ENCODE measurements around the gene VPS50.
A peak's percentile ranks its signal among the peaks of the same experiment; 100 is the strongest.
"Not testable (repeated sequence)": the region's sequence is repeated elsewhere in the genome, so short reads cannot be mapped to it uniquely, and the experiment has no call there.

VPS50 gene

DNA sequence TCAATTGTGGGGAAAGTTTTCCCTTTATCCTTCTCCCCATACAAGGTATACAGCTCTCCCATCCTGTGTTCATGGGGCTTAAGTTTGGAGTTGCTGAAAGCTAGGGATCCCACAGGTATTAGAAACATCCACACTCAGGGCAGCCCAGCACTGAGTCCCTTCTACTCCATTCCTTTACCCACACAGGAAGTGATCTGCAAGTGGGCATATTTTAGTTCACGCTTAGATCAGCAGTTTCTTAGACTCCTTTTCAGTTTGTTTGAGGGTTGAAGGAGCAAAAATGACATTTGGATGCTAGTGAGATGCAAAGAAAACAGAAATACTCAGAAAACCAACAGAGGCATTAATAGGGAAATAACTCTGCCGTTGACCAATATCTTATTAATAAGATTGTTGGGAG lies 134.7 kb downstream of the VPS50 start:
- H3K4me3 ChIP-seq, result no peak overlapping the region
- no peaks in the 10 kb centered on the region for H3K27me3 ChIP-seq (ENCODE audit: low read depth)
- in situ Hi-C loops (cut with MboI; ENCODE audit: low sequenced_read_pairs), result no loop called here

DNA sequence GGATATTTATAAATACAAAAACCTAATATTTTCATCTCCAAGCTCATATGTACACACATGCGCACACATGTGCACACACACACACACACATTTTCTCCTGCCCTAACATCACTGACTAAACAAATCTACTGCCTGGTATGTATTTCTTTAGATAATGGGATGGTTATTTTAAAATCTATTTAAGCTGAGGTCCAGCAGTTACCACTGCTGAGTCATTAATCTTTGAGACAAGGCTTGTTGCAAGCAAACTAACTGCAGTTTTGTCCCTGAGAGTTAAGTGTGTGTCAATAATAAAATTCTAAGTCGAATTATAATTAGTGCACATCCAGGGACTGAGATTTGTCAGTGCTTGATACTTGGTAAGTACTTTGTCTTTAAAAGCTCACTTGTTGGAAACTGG lies 135.1 kb downstream of the VPS50 start:
- Histone ChIP-seq H3K4me3 (no peak overlapping the region), H3K36me3 (replicated peaks) (no peaks in the 10 kb centered on the region), H3K27me3 (ENCODE audit: low read depth) (no peaks in the 10 kb centered on the region), H3K4me1 (no peaks in the 10 kb centered on the region), H3K9me3 (peaks cover 2% of the 10 kb centered on the region; the same call in 1 of the 2 replicates)
- DNase-seq (ENCODE audit: low spot score in 2 of 2), result no peak
- in situ Hi-C loops (cut with MboI; ENCODE audit: low sequenced_read_pairs), result no loop called here

More for the DNA sequence above, 134.7 kb downstream of the VPS50 start:
- DNase-seq (ENCODE audit: low spot score in 2 of 2), result no peak
- H3K4me1 ChIP-seq, result no peaks in the 10 kb centered on the region
- H3K9me3 ChIP-seq, result peaks cover under 1% of the 10 kb centered on the region; the same call in 1 of the 2 replicates
- H3K36me3 ChIP-seq (replicated peaks), result no peaks in the 10 kb centered on the region

GRCh38 chr7:93370937-93371336 lies 138.8 kb downstream of the VPS50 start:
- H3K4me1 ChIP-seq; in situ Hi-C loops (cut with MboI; ENCODE audit: low sequenced_read_pairs); DNase-seq (ENCODE audit: low spot score in 2 of 2); H3K4me3 ChIP-seq; H3K27me3 ChIP-seq (ENCODE audit: low read depth); H3K36me3 ChIP-seq (replicated peaks); H3K9me3 ChIP-seq: not testable (repeated sequence)

DNA sequence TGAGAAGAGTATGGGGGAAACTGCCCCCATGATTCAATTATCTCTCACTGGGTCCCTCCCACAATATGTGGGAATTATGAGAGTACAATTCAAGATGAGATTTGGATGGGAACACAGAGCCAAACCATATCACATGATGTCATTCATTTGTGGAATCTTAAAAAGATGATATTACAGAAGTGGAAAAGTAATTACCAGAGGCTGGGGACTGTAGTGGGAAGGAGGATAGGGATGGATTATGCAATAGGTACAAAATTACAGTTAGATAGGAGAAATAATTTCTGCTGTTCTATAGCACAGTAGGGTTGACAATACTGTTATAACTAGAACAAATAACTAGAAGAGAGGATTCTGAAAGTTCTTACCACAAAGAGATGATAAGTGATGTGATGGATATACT lies 141.4 kb downstream of the VPS50 start:
- Histone ChIP-seq H3K4me1 (peaks cover 8% of the 10 kb centered on the region; the same call in 1 of the 2 replicates), H3K9me3 (peaks cover 2% of the 10 kb centered on the region; the same call in 1 of the 2 replicates), H3K27me3 (ENCODE audit: low read depth) (no peaks in the 10 kb centered on the region), H3K4me3 (no peak overlapping the region), H3K36me3 (replicated peaks) (no peaks in the 10 kb centered on the region)
- in situ Hi-C loops (cut with MboI; ENCODE audit: low sequenced_read_pairs), result no loop called here
- no peak for DNase-seq (ENCODE audit: low spot score in 2 of 2)

DNA sequence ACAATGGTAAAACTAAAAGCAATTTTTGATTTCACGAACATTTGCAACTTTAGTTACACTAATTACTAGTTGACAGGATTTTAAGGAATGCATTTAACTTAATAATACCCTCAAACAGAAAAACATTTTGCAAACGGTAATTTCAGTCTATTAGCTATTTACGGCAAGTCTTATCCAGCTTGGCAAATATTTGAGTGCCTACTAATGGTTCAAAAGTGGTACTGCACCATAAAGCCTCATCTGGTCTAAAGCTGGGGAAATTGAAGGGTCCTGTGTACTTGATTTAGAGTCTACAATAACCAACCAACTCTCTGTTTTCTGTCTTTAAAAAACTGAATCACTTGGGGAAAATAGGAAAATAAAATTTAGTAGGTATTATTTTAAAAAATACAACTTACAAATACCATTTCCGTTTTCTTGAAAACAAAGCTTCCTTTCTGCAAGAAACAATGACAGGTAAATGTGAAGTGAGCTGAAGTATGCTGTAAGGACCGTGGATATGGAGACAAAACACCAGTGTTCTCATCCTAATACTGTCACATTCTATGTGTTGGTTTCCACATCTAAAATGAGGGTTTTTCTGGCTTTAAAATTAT lies 142.3 kb downstream of the VPS50 start:
- peaks cover 8% of the 10 kb centered on the region; the same call in 1 of the 2 replicates for H3K4me1 ChIP-seq
- H3K36me3 ChIP-seq (replicated peaks), result no peaks in the 10 kb centered on the region
- in situ Hi-C loops (cut with MboI; ENCODE audit: low sequenced_read_pairs), result no loop called here
- H3K27me3 ChIP-seq (ENCODE audit: low read depth), result no peaks in the 10 kb centered on the region
- H3K4me3 ChIP-seq, result no peak overlapping the region
- peak in 1 of 2 experiments; percentile 59 for DNase-seq (ENCODE audit: low spot score in 2 of 2)
- peaks cover 2% of the 10 kb centered on the region; the same call in 1 of the 2 replicates for H3K9me3 ChIP-seq

DNA sequence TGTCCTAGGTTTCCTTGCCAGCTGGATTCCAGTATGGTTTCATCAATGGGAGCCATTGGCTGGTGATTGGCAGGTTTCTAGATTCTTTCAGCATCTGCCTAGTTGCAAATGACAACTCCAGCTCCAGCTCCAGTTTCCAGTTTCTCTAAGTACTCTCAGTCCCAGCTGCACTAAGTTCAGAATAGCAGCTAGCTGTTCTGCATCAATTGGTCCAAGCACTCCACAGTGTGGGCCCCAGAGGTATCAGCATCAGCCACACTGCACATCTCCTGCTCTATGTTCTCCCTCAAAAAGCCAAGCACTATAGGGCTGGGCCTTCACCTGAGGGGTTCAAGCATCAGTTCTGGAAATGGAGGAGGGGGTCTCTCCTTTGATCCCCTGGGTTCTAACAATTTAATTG lies 143.4 kb downstream of the VPS50 start:
- DNase-seq (ENCODE audit: low spot score in 2 of 2), result no peak
- H3K4me3 ChIP-seq, result no peak overlapping the region
- peaks cover 2% of the 10 kb centered on the region; the same call in 1 of the 2 replicates for H3K9me3 ChIP-seq
- peaks cover 8% of the 10 kb centered on the region; the same call in 1 of the 2 replicates for H3K4me1 ChIP-seq
- in situ Hi-C loops (cut with MboI; ENCODE audit: low sequenced_read_pairs), result no loop called here
- no peaks in the 10 kb centered on the region for H3K36me3 ChIP-seq (replicated peaks)
- no peaks in the 10 kb centered on the region for H3K27me3 ChIP-seq (ENCODE audit: low read depth)

GRCh38 chr7:93378131-93378760 lies 146.1 kb downstream of the VPS50 start:
- peaks cover 2% of the 10 kb centered on the region; the same call in 1 of the 2 replicates for H3K4me1 ChIP-seq
- in situ Hi-C loops (cut with MboI; ENCODE audit: low sequenced_read_pairs), result no loop called here
- DNase-seq (ENCODE audit: low spot score in 2 of 2), result no peak
- H3K36me3 ChIP-seq (replicated peaks), result no peaks in the 10 kb centered on the region
- no peaks in the 10 kb centered on the region for H3K9me3 ChIP-seq
- no peaks in the 10 kb centered on the region for H3K27me3 ChIP-seq (ENCODE audit: low read depth)
- no peak overlapping the region for H3K4me3 ChIP-seq

- Histone ChIP-seq H3K27me3 (ENCODE audit: low read depth) (no peaks in the 10 kb centered on the region), H3K9me3 (no peaks in the 10 kb centered on the region), H3K4me1 (no peaks in the 10 kb centered on the region), H3K36me3 (replicated peaks) (no peaks in the 10 kb centered on the region), H3K4me3 (no peak overlapping the region)
- in situ Hi-C loops (cut with MboI; ENCODE audit: low sequenced_read_pairs), result no loop called here
- DNase-seq (ENCODE audit: low spot score in 2 of 2), result no peak
Observed at GRCh38 chr7:93382362-93382761, 150.2 kb downstream of the VPS50 start.

DNA sequence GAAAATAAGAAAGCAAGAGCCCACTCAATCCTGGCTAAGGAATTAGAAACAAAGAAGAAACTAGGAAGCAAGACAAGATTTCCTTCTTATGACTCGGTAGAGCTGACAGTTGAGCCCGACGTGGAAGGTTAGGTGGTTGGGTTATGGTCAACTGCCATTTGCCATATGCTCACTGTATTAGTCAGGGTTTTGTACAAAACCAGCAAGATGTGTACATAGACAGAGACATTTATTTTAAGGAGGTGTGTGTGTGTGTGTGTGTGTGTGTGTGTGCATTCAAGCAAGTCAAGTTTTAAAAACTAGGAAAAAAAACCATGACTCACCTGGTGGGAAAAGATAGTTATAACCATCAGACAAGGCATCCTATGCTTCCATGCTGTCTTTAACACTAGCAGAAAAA lies 158.5 kb downstream of the VPS50 start:
- no peak for DNase-seq (ENCODE audit: low spot score in 2 of 2)
- no peak overlapping the region for H3K4me3 ChIP-seq
- in situ Hi-C loops (cut with MboI; ENCODE audit: low sequenced_read_pairs), result no loop called here
- no peaks in the 10 kb centered on the region for H3K9me3 ChIP-seq
- peaks cover 11% of the 10 kb centered on the region for H3K27me3 ChIP-seq (ENCODE audit: low read depth)
- peaks cover 10% of the 10 kb centered on the region for H3K4me1 ChIP-seq
- no peaks in the 10 kb centered on the region for H3K36me3 ChIP-seq (replicated peaks)

DNA sequence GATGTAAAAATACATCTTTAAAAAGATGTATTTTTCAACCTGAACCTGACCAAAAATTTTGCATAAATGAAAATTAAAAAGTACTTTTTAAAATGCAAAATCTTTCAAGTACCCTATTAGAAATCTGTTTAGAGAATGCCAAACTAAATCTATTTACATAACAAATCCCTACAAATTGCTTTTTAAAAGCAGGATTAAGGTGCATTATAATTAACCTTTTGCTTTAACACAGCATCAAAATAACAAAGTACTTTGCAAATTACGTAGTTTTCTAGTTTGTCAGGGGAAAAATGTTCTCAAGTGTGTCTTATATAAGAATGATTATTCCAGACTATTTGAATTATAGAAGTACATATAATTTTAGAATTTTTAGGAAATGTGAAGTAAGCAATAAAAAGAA lies 160.8 kb downstream of the VPS50 start:
- in situ Hi-C loops (cut with MboI; ENCODE audit: low sequenced_read_pairs), result no loop called here
- H3K36me3 ChIP-seq (replicated peaks), result no peaks in the 10 kb centered on the region
- peak in 1 of 2 experiments; percentile 77 for DNase-seq (ENCODE audit: low spot score in 2 of 2)

DNA sequence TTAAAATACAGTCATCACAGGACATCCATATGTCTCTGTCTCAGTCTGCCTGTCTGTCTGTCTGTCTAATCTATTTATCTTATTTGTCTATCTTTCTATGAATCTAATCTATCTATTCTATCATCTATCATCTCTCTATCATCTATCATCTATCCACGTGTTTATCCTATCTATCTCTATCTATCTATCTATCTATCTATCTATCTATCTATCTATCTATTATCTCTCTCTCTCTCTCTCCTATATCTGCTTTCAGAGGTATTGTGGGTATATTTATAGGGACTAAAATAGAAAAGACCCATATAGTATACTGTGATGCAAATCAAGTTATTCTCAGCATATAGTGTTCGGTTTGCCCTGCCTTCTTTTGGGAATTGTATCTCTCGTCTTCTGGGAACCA lies 167.5 kb downstream of the VPS50 start:
- no peaks in the 10 kb centered on the region for H3K4me1 ChIP-seq
- DNase-seq (ENCODE audit: low spot score in 2 of 2), result no peak
- H3K36me3 ChIP-seq (replicated peaks), result no peaks in the 10 kb centered on the region
- no peaks in the 10 kb centered on the region; the same call in 1 of the 2 replicates for H3K27me3 ChIP-seq (ENCODE audit: low read depth)
- no peaks in the 10 kb centered on the region for H3K9me3 ChIP-seq
- in situ Hi-C loops (cut with MboI; ENCODE audit: low sequenced_read_pairs), result no loop called here
- H3K4me3 ChIP-seq, result no peak overlapping the region

More for the DNA sequence above, 160.8 kb downstream of the VPS50 start:
- Histone ChIP-seq H3K9me3 (no peaks in the 10 kb centered on the region), H3K27me3 (ENCODE audit: low read depth) (peaks cover 11% of the 10 kb centered on the region), H3K4me1 (peaks cover 10% of the 10 kb centered on the region), H3K4me3 (no peak overlapping the region)

DNA sequence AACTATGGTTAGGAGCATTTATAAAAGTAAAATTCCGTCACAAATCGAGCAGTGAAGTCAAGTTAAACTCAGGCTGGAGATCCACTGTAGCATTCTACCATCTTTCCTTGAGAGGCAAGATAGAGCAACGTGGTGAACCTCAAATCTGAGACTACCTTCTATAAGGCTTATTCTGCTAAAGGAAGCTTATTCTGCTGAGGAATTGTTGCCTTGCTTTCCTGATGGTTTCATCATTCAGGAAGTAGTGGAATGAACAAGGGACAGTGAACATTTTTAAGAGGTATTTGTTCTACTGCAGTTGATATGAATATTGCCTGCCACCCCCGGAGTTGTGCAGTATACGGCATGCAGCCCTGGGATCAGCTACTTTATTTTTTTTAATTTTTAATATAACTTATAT lies 170.8 kb downstream of the VPS50 start:
- H3K27me3 ChIP-seq (ENCODE audit: low read depth), result no peaks in the 10 kb centered on the region
- in situ Hi-C loops (cut with MboI; ENCODE audit: low sequenced_read_pairs), result no loop called here

DNA sequence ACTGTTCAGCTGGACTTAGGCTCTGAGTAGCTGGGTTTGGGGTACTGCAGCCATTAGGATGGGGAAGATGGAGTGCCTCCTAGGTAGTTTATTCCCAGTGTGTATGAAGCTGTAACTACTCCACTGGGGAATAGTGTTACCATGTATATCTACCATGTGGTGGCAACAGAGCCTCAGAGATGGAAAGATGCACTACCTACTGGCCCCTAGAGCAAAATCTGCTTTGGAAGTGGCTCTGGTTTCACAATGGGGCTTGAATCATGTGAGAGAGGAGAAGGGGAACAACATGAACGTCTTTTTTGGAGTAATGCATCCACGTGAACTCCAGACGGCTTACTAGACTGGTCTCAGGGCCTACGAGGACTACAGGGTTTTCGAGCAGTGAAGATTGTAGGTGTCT lies 175.1 kb downstream of the VPS50 start:
- DNase-seq (ENCODE audit: low spot score in 2 of 2), result no peak
- Histone ChIP-seq H3K4me1 (no peaks in the 10 kb centered on the region), H3K4me3 (no peak overlapping the region), H3K9me3 (no peaks in the 10 kb centered on the region; the same call in 1 of the 2 replicates), H3K36me3 (replicated peaks) (no peaks in the 10 kb centered on the region), H3K27me3 (ENCODE audit: low read depth) (no peaks in the 10 kb centered on the region)
- in situ Hi-C loops (cut with MboI; ENCODE audit: low sequenced_read_pairs), result no loop called here

More for the DNA sequence above, 170.8 kb downstream of the VPS50 start:
- Histone ChIP-seq H3K4me1 (no peaks in the 10 kb centered on the region), H3K9me3 (no peaks in the 10 kb centered on the region; the same call in 1 of the 2 replicates), H3K36me3 (replicated peaks) (no peaks in the 10 kb centered on the region), H3K4me3 (no peak overlapping the region)
- DNase-seq (ENCODE audit: low spot score in 2 of 2), result no peak

- H3K4me1 ChIP-seq, result peaks cover 4% of the 10 kb centered on the region
- no peaks in the 10 kb centered on the region for H3K36me3 ChIP-seq (replicated peaks)
- no peak for DNase-seq (ENCODE audit: low spot score in 2 of 2)
- no peaks in the 10 kb centered on the region; the same call in 1 of the 2 replicates for H3K9me3 ChIP-seq
- H3K27me3 ChIP-seq (ENCODE audit: low read depth), result no peaks in the 10 kb centered on the region
- no peak overlapping the region for H3K4me3 ChIP-seq
- in situ Hi-C loops (cut with MboI; ENCODE audit: low sequenced_read_pairs), result no loop called here
Observed at GRCh38 chr7:93409324-93409723, 177.2 kb downstream of the VPS50 start.
